Lung (tissue), 12 donors: ENCODE measurements around the gene RAB22A. TPM values are rescaled to one million over a fixed set of nuclear protein-coding genes. Genes with fewer than 3 reads are reported as not detected.

ENCODE experiments used
- ATAC-seq: fragments of 200-7000 bp; cut with Tn5 transposase; one replicate; pipeline ENCODE4 v1.9.1; 2020; ENCODE audit warnings: moderate number of reproducible peaks; ENCODE audit not compliant: insufficient read depth, low FRiP score
- DNase-seq, 3 donors: peaks; one replicate each; pipeline ENCODE4 v3.0.0-alpha.2; 2013 to 2017
- H3K27ac ChIP-seq, 2 donors: one replicate each; pipeline ENCODE4 v1.5.1; 2013; ENCODE audit warnings: mild to moderate bottlenecking in 2 of 2, moderate library complexity in 2 of 2, control low read depth in 1 of 2, inconsistent platforms in 1 of 2, low read depth in 1 of 2, low read length in 1 of 2
- H3K27me3 ChIP-seq, 3 donors: one replicate each; pipeline ENCODE4 v1.5.1; 2013; ENCODE audit warnings: low read length in 2 of 3; ENCODE audit not compliant: control insufficient read depth in 3 of 3, insufficient read depth in 3 of 3
- H3K36me3 ChIP-seq, 4 donors: one replicate each; pipeline ENCODE4 v1.5.1; 2013; ENCODE audit warnings: low read length in 4 of 4, mild to moderate bottlenecking in 1 of 4, moderate library complexity in 1 of 4; ENCODE audit not compliant: control insufficient read depth in 4 of 4, insufficient read depth in 4 of 4
- H3K4me1 ChIP-seq, 5 donors: one replicate each; pipeline ENCODE4 v1.5.1; 2013; ENCODE audit warnings: low read length in 5 of 5, mild to moderate bottlenecking in 2 of 5, moderate library complexity in 1 of 5; ENCODE audit not compliant: control insufficient read depth in 5 of 5, insufficient read depth in 5 of 5
- H3K4me3 ChIP-seq: one replicate; pipeline ENCODE4 v1.5.1; 2013; ENCODE audit warnings: mild to moderate bottlenecking, control low read depth, moderate library complexity
- H3K9ac ChIP-seq, 2 donors: one replicate each; pipeline ENCODE4 v1.5.1; 2013; ENCODE audit warnings: low read length in 2 of 2, control low read depth in 1 of 2; ENCODE audit not compliant: insufficient read depth in 1 of 2
- H3K9me3 ChIP-seq, 4 donors: one replicate each; pipeline ENCODE4 v1.5.1; 2013; ENCODE audit warnings: low read length in 3 of 4, mild to moderate bottlenecking in 1 of 4, moderate library complexity in 1 of 4; ENCODE audit not compliant: control insufficient read depth in 4 of 4, insufficient read depth in 3 of 4
- CTCF ChIP-seq: IDR thresholded peaks from 2 replicates; pipeline ENCODE4 v1.5.1; 2012; ENCODE audit warnings: mild to moderate bottlenecking; ENCODE audit errors: control extremely low read depth, extremely low read depth
- WGBS, 2 donors: extraction: QIAGEN DNeasy Blood & Tissue Kit; methylation state at CpG; one replicate each; pipeline ENCODE4 v1.1.7; 2013; 5-methylcytosine and 5-hydroxymethylcytosine counted together
- polyA plus RNA-seq, 2 donors: library from polyadenylated mRNA; stranded (reverse); fragments of 200-250 nt; gene quantifications; one replicate each; pipeline ENCODE4 v1.2.1, GENCODE V29; 2013
- total RNA-seq, 2 donors: library from RNA; depleted of rRNA in 1 of 2; stranded (reverse); fragments of >200 nt in 1 of 2; gene quantifications; one replicate each; pipeline ENCODE4 v1.2.1, GENCODE V29; 2014 to 2021
- donor health status: control.
- donor health status: control.
- donor health status: Bipolar disorder and iron deficiency.
- donor health status: healthy.
- donor health status: DM: yes; HTN: yes; CAD: no.

Gene RAB22A
- total and polyA plus RNA-seq, 4 donors, result 6.0 to 25.1 (median 12.8) TPM

GRCh38 chr20:58327211-58327610 lies 17.7 kb downstream of the RAB22A start:
- no peak overlapping the region for H3K27ac ChIP-seq
- 67 to 88% methylated on average over 2 of the region's 2 CpGs for WGBS, 2 donors
- ATAC-seq (peak; percentile 47), DNase-seq (no peak)
- no peak for TF ChIP-seq CTCF
- H3K4me3 ChIP-seq, result no peak overlapping the region
- H3K9me3 ChIP-seq, result no peaks in the 10 kb centered on the region
- H3K27me3 ChIP-seq, result no peaks in the 10 kb centered on the region
- H3K36me3 ChIP-seq, result no peaks in the 10 kb centered on the region
- H3K4me1 ChIP-seq, result peaks cover 0 to 15% (median 11%) of the 10 kb centered on the region in 5 donors
- no peak overlapping the region for H3K9ac ChIP-seq

GRCh38 chr20:58328836-58329235 lies 19.3 kb downstream of the RAB22A start:
- H3K4me1 ChIP-seq, result peaks cover 0 to 15% (median 11%) of the 10 kb centered on the region in 5 donors
- WGBS, 2 donors, result 90 to 95% methylated on average over 7 of the region's 7 CpGs
- no peak for ATAC-seq
- no peaks in the 10 kb centered on the region for H3K9me3 ChIP-seq
- H3K27me3 ChIP-seq, result no peaks in the 10 kb centered on the region
- no peak overlapping the region for H3K27ac ChIP-seq
- no peak for TF ChIP-seq CTCF
- no peaks in the 10 kb centered on the region for H3K36me3 ChIP-seq
- H3K4me3 ChIP-seq, result no peak overlapping the region
- no peak for DNase-seq
- no peak overlapping the region for H3K9ac ChIP-seq

GRCh38 chr20:58329711-58330110 lies 20.2 kb downstream of the RAB22A start:
- Histone ChIP-seq H3K9ac (no peak overlapping the region), H3K4me3 (no peak overlapping the region), H3K4me1 (peaks cover 0 to 15% (median 8%) of the 10 kb centered on the region in 5 donors), H3K27ac (no peak overlapping the region), H3K9me3 (no peaks in the 10 kb centered on the region), H3K27me3 (no peaks in the 10 kb centered on the region), H3K36me3 (no peaks in the 10 kb centered on the region)
- no peak for ATAC-seq
- DNase-seq, result no peak
- TF ChIP-seq CTCF, result no peak

- ATAC-seq (no peak), DNase-seq (peak in 1 of 3 donors; percentile 71)
- H3K4me3 ChIP-seq, result no peak overlapping the region
- WGBS, 2 donors, result 83 to 89% methylated on average over 3 of the region's 3 CpGs
- H3K36me3 ChIP-seq, result no peaks in the 10 kb centered on the region
- TF ChIP-seq CTCF, result no peak
- H3K27ac ChIP-seq, result no peak overlapping the region
- no peak overlapping the region for H3K9ac ChIP-seq
- peaks cover 0 to 15% (median 8%) of the 10 kb centered on the region in 5 donors for H3K4me1 ChIP-seq
- H3K9me3 ChIP-seq, result no peaks in the 10 kb centered on the region
- no peaks in the 10 kb centered on the region for H3K27me3 ChIP-seq
Observed at GRCh38 chr20:58330249-58330648, 20.7 kb downstream of the RAB22A start.
